H1 (cell line): ENCODE data around the gene DNAJC27. TPM values are rescaled to one million over a fixed set of nuclear protein-coding genes. Genes with fewer than 3 reads are reported as not detected.

Experiments
- CTCF ChIA-PET: fragments of 300-600 bp; sonication (Branson Sonifier 250); formaldehyde crosslinking; loops from one replicate; lab custom pipeline; 2021; ENCODE audit not compliant: partially characterized antibody; lab: Charles Lee
- POLR2A ChIA-PET: fragments of 300-600 bp; sonication (Branson Sonifier 250); formaldehyde crosslinking; loops from one replicate; lab custom pipeline; 2021; ENCODE audit warnings: inconsistent platforms; ENCODE audit not compliant: partially characterized antibody; lab: Charles Lee
- DNase-seq, 2 experiments: peaks; one replicate each; pipeline versions ENCODE4 v3.0.0 to v3.0.0-alpha.2; 2010 to 2022; ENCODE audit warnings: low spot score in 2 of 2, low read depth in 1 of 2, mixed read lengths in 1 of 2
- FAIRE-seq: peaks from 2 replicates; lab custom pipeline; 2011; peaks lifted over from hg19 to GRCh38; lab: Jason Lieb, UNC
- H2AFZ ChIP-seq: 2 replicates; pipeline ENCODE4 v1.8.1; 2012; ENCODE audit warnings: low read length, inconsistent platforms
- H2AK5ac ChIP-seq: 2 replicates; pipeline ENCODE4 v1.6.1; 2013; ENCODE audit warnings: low read depth, low read length
- H2BK120ac ChIP-seq: replicated peaks from 2 replicates; pipeline ENCODE3; 2013; ENCODE audit warnings: low read depth, low read length, inconsistent platforms
- H2BK12ac ChIP-seq: 2 replicates; pipeline ENCODE4 v1.6.1; 2013; ENCODE audit warnings: low read depth, low read length
- H2BK15ac ChIP-seq: 2 replicates; pipeline ENCODE4 v1.6.1; 2013; ENCODE audit warnings: low read length
- H2BK20ac ChIP-seq: 2 replicates; pipeline ENCODE4 v1.6.1; 2013; ENCODE audit warnings: low read length
- H2BK5ac ChIP-seq: 2 replicates; pipeline ENCODE4 v1.6.1; 2013; ENCODE audit warnings: low read depth, low read length
- H3K14ac ChIP-seq: 2 replicates; pipeline ENCODE4 v1.6.1; 2013; ENCODE audit warnings: inconsistent platforms; ENCODE audit not compliant: insufficient read length
- H3K18ac ChIP-seq: 2 replicates; pipeline ENCODE4 v1.6.1; 2013; ENCODE audit warnings: low read length; ENCODE audit errors: extremely low read depth
- H3K23ac ChIP-seq: 2 replicates; pipeline ENCODE4 v1.6.1; 2013; ENCODE audit warnings: inconsistent platforms; ENCODE audit not compliant: insufficient read length
- H3K23me2 ChIP-seq: 2 replicates; pipeline ENCODE4 v1.6.1; 2013; ENCODE audit warnings: low read depth, low read length
- H3K27ac ChIP-seq: 2 replicates; pipeline ENCODE4 v1.6.1; 2011; ENCODE audit warnings: low read depth, low read length, inconsistent platforms
- H3K27me3 ChIP-seq, 4 experiments: replicated peaks in 1 of 4; 1 replicate in 1 of 4; 2 replicates in 3 of 4; pipeline versions ENCODE4 v1.6.1 to v1.8.1; 2011 to 2013; ENCODE audit warnings: low read length in 3 of 4, mild to moderate bottlenecking in 3 of 4, inconsistent platforms in 2 of 4, mixed read lengths in 2 of 4, moderate library complexity in 1 of 4; ENCODE audit not compliant: control insufficient read depth in 3 of 4, insufficient read depth in 3 of 4; ENCODE audit errors: extremely low read depth in 1 of 4
- H3K36me3 ChIP-seq, 4 experiments: 2 replicates each; pipeline versions ENCODE4 v1.6.1 to v1.8.1; 2011 to 2013; ENCODE audit warnings: mild to moderate bottlenecking in 4 of 4, low read length in 3 of 4, moderate library complexity in 2 of 4, control low read depth in 1 of 4, inconsistent platforms in 1 of 4; ENCODE audit not compliant: insufficient read depth in 4 of 4, control insufficient read depth in 2 of 4
- H3K4ac ChIP-seq: replicated peaks from 2 replicates; pipeline ENCODE3; 2013; ENCODE audit warnings: low read length, low read depth, mixed read lengths, inconsistent platforms; ENCODE audit not compliant: insufficient read length
- H3K4me1 ChIP-seq, 4 experiments: replicated peaks in 1 of 4; 1 replicate in 1 of 4; 2 replicates in 3 of 4; pipeline versions ENCODE4 v1.6.1 to v1.8.1; 2011 to 2013; ENCODE audit warnings: low read length in 3 of 4, inconsistent platforms in 2 of 4, mixed read lengths in 1 of 4; ENCODE audit not compliant: insufficient read depth in 4 of 4, control insufficient read depth in 3 of 4
- H3K4me2 ChIP-seq, 2 experiments: 2 replicates each; pipeline versions ENCODE4 v1.6.1 to v1.8.1; 2011 to 2013; ENCODE audit warnings: low read depth in 2 of 2, low read length in 2 of 2, control low read depth in 1 of 2, inconsistent platforms in 1 of 2, mild to moderate bottlenecking in 1 of 2; ENCODE audit not compliant: insufficient read depth in 1 of 2
- H3K4me3 ChIP-seq, 4 experiments: fragments of 200-600, 300-600 bp in 1 of 4; sonication (generic), shearing (Covaris generic), sonication (Bioruptor Twin) in 1 of 4; 2 replicates each; pipeline versions ENCODE4 v1.5.1 to v1.8.1; 2011 to 2016; ENCODE audit warnings: low read length in 4 of 4, low read depth in 3 of 4, control low read depth in 2 of 4, inconsistent platforms in 2 of 4, mild to moderate bottlenecking in 2 of 4, mixed read lengths in 1 of 4, moderate library complexity in 1 of 4; ENCODE audit not compliant: insufficient read depth in 2 of 4; ENCODE audit errors: extremely low read depth in 1 of 4
- H3K56ac ChIP-seq: replicated peaks from 2 replicates; pipeline ENCODE3; 2013; ENCODE audit warnings: low read depth, mild to moderate bottlenecking, mixed read lengths, low read length, inconsistent platforms; ENCODE audit not compliant: insufficient read length
- H3K79me1 ChIP-seq: 2 replicates; pipeline ENCODE4 v1.6.1; 2013; ENCODE audit warnings: low read depth, low read length, control low read depth
- H3K79me2 ChIP-seq, 2 experiments: 2 replicates each; pipeline versions ENCODE4 v1.6.1 to v1.8.1; 2012 to 2013; ENCODE audit warnings: low read length in 2 of 2, mild to moderate bottlenecking in 2 of 2, inconsistent platforms in 1 of 2; ENCODE audit not compliant: insufficient read depth in 2 of 2, control insufficient read depth in 1 of 2
- H3K9ac ChIP-seq, 4 experiments: replicated peaks in 1 of 4; 1 replicate in 1 of 4; 2 replicates in 3 of 4; pipeline versions ENCODE4 v1.6.1 to v1.8.1; 2011 to 2013; ENCODE audit warnings: low read depth in 3 of 4, low read length in 3 of 4, control low read depth in 2 of 4, mild to moderate bottlenecking in 2 of 4, moderate library complexity in 2 of 4, inconsistent platforms in 1 of 4; ENCODE audit errors: extremely low read depth in 1 of 4
- H3K9me3 ChIP-seq, 2 experiments: 2 replicates each; pipeline versions ENCODE4 v1.6.1 to v1.8.1; 2012 to 2013; ENCODE audit warnings: mild to moderate bottlenecking in 2 of 2, moderate library complexity in 2 of 2, control low read depth in 1 of 2, inconsistent platforms in 1 of 2, low read depth in 1 of 2, low read length in 1 of 2, mixed read lengths in 1 of 2; ENCODE audit not compliant: insufficient read depth in 2 of 2
- H4K20me1 ChIP-seq, 2 experiments: replicated peaks in 1 of 2; 2 replicates each; pipeline versions ENCODE3 to v1.8.1; 2011 to 2013; ENCODE audit warnings: inconsistent platforms in 2 of 2, low read length in 2 of 2, mild to moderate bottlenecking in 1 of 2; ENCODE audit not compliant: insufficient read depth in 2 of 2, control insufficient read depth in 1 of 2
- H4K5ac ChIP-seq: 2 replicates; pipeline ENCODE4 v1.6.1; 2013; ENCODE audit warnings: low read length, low read depth, mixed read lengths, inconsistent platforms; ENCODE audit not compliant: insufficient read length
- H4K8ac ChIP-seq: 2 replicates; pipeline ENCODE4 v1.8.0; 2013; ENCODE audit warnings: mild to moderate bottlenecking, moderate library complexity, low read length, inconsistent platforms; ENCODE audit not compliant: insufficient read depth; ENCODE audit errors: extremely low read depth
- H4K91ac ChIP-seq: replicated peaks from 2 replicates; pipeline ENCODE3; 2013; ENCODE audit warnings: low read length, mixed read lengths, inconsistent platforms; ENCODE audit not compliant: insufficient read length
- BACH1 ChIP-seq: IDR thresholded peaks from 2 replicates; pipeline ENCODE4 v1.6.1; 2012; ENCODE audit warnings: low read length, improper control_type of control experiment
- CBX5 ChIP-seq: fragments of 300-800, 300-1000 bp; sonication (generic); IDR thresholded peaks from 2 replicates; pipeline ENCODE4 v1.7.1; 2016; ENCODE audit warnings: antibody characterized with exemption, low read length, low read depth
- CREB1 ChIP-seq: IDR thresholded peaks from 2 replicates; pipeline ENCODE4 v1.6.1; 2012; ENCODE audit warnings: inconsistent platforms
- JUN ChIP-seq: IDR thresholded peaks from 2 replicates; pipeline ENCODE4 v1.6.1; 2011; ENCODE audit warnings: low read depth, mild to moderate bottlenecking, improper control_type of control experiment, low read length
- JUND ChIP-seq: IDR thresholded peaks from 2 replicates; pipeline ENCODE4 v1.6.1; 2011; ENCODE audit warnings: mild to moderate bottlenecking, improper control_type of control experiment, low read length
- KDM4A ChIP-seq: IDR thresholded peaks from one replicate; pipeline ENCODE4 v1.7.1; 2012; ENCODE audit warnings: low read depth, mild to moderate bottlenecking, moderate library complexity, low read length, inconsistent platforms; ENCODE audit not compliant: severe bottlenecking
- NRF1 ChIP-seq: IDR thresholded peaks from 2 replicates; pipeline ENCODE4 v1.6.1; 2011; ENCODE audit warnings: mild to moderate bottlenecking, low read depth, low read length, improper control_type of control experiment
- PHF8 ChIP-seq: fragments of 200-600 bp; sonication (generic); conservative IDR thresholded peaks from 2 replicates; pipeline ENCODE4 v1.7.1; 2012; ENCODE audit warnings: low read depth, mild to moderate bottlenecking, inconsistent platforms, low read length, moderate library complexity
- POLR2AphosphoS5 ChIP-seq: IDR thresholded peaks from 2 replicates; pipeline ENCODE4 v1.6.1; 2011; ENCODE audit warnings: low read depth, low read length
- SP2 ChIP-seq: IDR thresholded peaks from 2 replicates; pipeline ENCODE4 v1.6.1; 2012; ENCODE audit warnings: mild to moderate bottlenecking, low read length, inconsistent platforms
- TCF12 ChIP-seq: IDR thresholded peaks from 2 replicates; pipeline ENCODE4 v1.6.1; 2011; ENCODE audit warnings: low read depth, mild to moderate bottlenecking, low read length
- polyA plus RNA-seq, 7 experiments: library from polyadenylated mRNA; depleted of rRNA in 3 of 7; stranded (reverse) in 5 of 7; unstranded in 2 of 7; fragments of >200 nt in 5 of 7; fragments of 200-250 nt in 2 of 7; gene quantifications; 1 replicate in 5 of 7; 2 replicates in 1 of 7; 4 replicates in 1 of 7; pipeline versions ENCODE4 v1.2.1 to v1.2.3, GENCODE V29; 2011 to 2013; ENCODE audit warnings: missing spikeins in 2 of 7, mixed read lengths in 2 of 7
- total RNA-seq: library from RNA; stranded (reverse); fragmentation: NEBNext Ultra II Directional; extraction: Animal tissue kit (Norgen Biotek cat#: 25700); gene quantifications from 2 replicates; pipeline ENCODE4 v1.2.1, GENCODE V29; 2021
- TF ChIP-seq, protein P1 (sequence below): IDR thresholded peaks from 2 replicates; pipeline ENCODE4 v1.6.1; 2011; ENCODE audit warnings: low read depth, mild to moderate bottlenecking, low read length; ENCODE audit not compliant: insufficient read depth

Gene DNAJC27
- total and polyA plus RNA-seq, 2 of the 8 experiments (the other 6 are each of a cell fraction or from before 2014, with no cell fraction given), result 1.4 to 4.5 TPM

DNA sequence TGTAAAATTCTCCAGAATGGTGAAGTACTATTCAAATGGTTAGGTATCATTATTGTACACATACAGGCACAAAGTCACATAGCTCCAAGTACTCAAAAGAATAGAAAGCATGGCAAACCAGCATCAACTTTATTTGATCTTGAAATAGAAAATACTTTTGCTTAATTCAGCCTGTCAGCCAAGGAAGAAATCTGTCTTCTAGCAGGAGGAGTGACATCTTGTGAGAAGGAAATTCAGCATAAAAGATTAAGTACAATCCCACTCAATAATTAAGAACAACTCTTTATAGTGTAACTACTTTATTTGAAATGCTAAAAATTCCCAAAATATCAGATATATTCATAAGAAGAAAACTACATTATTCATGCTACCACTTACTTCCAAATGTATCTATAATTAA, 15.8 kb downstream of the DNAJC27 start:
- Histone ChIP-seq H3K23ac (no peak overlapping the region), H3K56ac (no peak overlapping the region), H4K8ac (no peak overlapping the region), H2BK12ac (no peak overlapping the region), H3K36me3 (peaks cover 0 to 36% (median 11%) of the 10 kb centered on the region in 4 experiments; a peak in 5 of 8 replicates), H4K5ac (no peak overlapping the region), H2AFZ (no peak overlapping the region), H3K9me3 (no peaks in the 10 kb centered on the region), H3K27me3 (no peaks in the 10 kb centered on the region), H2BK5ac (no peak overlapping the region), H4K20me1 (peaks cover 0 to 2% of the 10 kb centered on the region in 2 experiments), H2AK5ac (no peak overlapping the region), H3K14ac (no peak overlapping the region), H3K79me1 (no peaks in the 10 kb centered on the region), H4K91ac (no peak overlapping the region), H2BK120ac (no peak overlapping the region), H2BK20ac (no peak overlapping the region), H3K4ac (no peak overlapping the region), H3K23me2 (no peaks in the 10 kb centered on the region; the same call in 1 of the 2 replicates), H3K9ac (no peak overlapping the region), H3K18ac (no peak overlapping the region), H3K4me2 (no peak overlapping the region), H3K4me3 (no peak overlapping the region), H3K4me1 (no peaks in the 10 kb centered on the region), H3K79me2 (no peaks in the 10 kb centered on the region), H2BK15ac (no peak overlapping the region), H3K27ac (no peak overlapping the region)
- DNase-seq, result no peak
- CTCF ChIA-PET, result interaction anchor here (1.6 kb wide), 1 partner anchor 170 kb away, joined by 4 read pairs; no protein-coding TSS in a partner anchor
- no peak for FAIRE-seq
- POLR2A ChIA-PET, result no interaction called here
- no peak for TF ChIP-seq TCF12
- TF ChIP-seq CBX5, result no peak
- no peak for TF ChIP-seq SP2
- TF ChIP-seq JUN, result no peak
- no peak for TF ChIP-seq POLR2AphosphoS5
- TF ChIP-seq CREB1, result no peak
- no peak for TF ChIP-seq PHF8
- no peak for TF ChIP-seq NRF1
- no peak for TF ChIP-seq BACH1
- no peak for TF ChIP-seq KDM4A
- TF ChIP-seq JUND, result no peak
- TF ChIP-seq, protein P1, sequence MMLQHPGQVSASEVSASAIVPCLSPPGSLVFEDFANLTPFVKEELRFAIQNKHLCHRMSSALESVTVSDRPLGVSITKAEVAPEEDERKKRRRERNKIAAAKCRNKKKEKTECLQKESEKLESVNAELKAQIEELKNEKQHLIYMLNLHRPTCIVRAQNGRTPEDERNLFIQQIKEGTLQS, result no peak
